GM23338 (cell line): Measurements from ENCODE around the gene SMAD3.

Source experiments
- CTCF ChIP-seq, 2 experiments: fragments of 200-600 bp in 1 of 2; sonication (generic) in 1 of 2; conservative IDR thresholded peaks; 2 replicates each; pipeline versions ENCODE4 v1.5.1 to v1.6.1; 2016 to 2017; ENCODE audit warnings: antibody characterized with exemption in 2 of 2, low read depth in 2 of 2, mild to moderate bottlenecking in 2 of 2, moderate library complexity in 1 of 2
- ETS1 ChIP-seq: IDR thresholded peaks from 2 replicates; pipeline ENCODE4 v1.6.1; 2016; ENCODE audit warnings: antibody characterized with exemption
- EZH2 ChIP-seq: fragments of 200-600 bp; sonication (generic); IDR thresholded peaks from one replicate; pipeline ENCODE4 v1.8.0; 2017; ENCODE audit warnings: antibody characterized with exemption, mild to moderate bottlenecking, low read depth; ENCODE audit not compliant: unreplicated experiment
- EZH2phosphoT487 ChIP-seq: fragments of 200-600 bp; sonication (generic); IDR thresholded peaks from one replicate; pipeline ENCODE4 v1.8.1; 2018; ENCODE audit warnings: antibody characterized with exemption; ENCODE audit not compliant: unreplicated experiment
- POLR2AphosphoS5 ChIP-seq: IDR thresholded peaks from 2 replicates; pipeline ENCODE4 v1.6.1; 2016; ENCODE audit warnings: antibody characterized with exemption, low read depth
- REST ChIP-seq: IDR thresholded peaks from one replicate; pipeline ENCODE4 v1.6.1; 2018; ENCODE audit warnings: antibody characterized with exemption; ENCODE audit not compliant: unreplicated experiment
- ZNF331 ChIP-seq: fragments of 250-450 bp; sonication (Bioruptor Pico); IDR thresholded peaks from 2 replicates; pipeline ENCODE4 v1.5.0; 2020; ENCODE audit warnings: low read depth, mild to moderate bottlenecking, moderate library complexity

GRCh38 chr15:67184208-67184925 is 119.0 kb downstream of the SMAD3 start:
- TF ChIP-seq CTCF (conservative IDR thresholded peaks at IDR 0.05; ENCODE audit: low read depth in 2 of 2): no peak
- TF ChIP-seq ZNF331 (CRISPR knock-in tag): no peak
- TF ChIP-seq POLR2AphosphoS5: no peak
- TF ChIP-seq REST: no peak
- no peak for TF ChIP-seq EZH2phosphoT487
- no peak for TF ChIP-seq ETS1
- TF ChIP-seq EZH2: no peak
